Tibial artery (tissue), 4 donors: ENCODE results near the gene MYPOP.

Experiments
- DNase-seq, 2 donors: peaks; one replicate each; pipeline ENCODE4 v3.0.0-alpha.2; 2019
- H3K27ac ChIP-seq, 2 donors: fragments of 200-600 bp; sonication (generic) in 1 of 2; 1 replicate in 1 of 2; 2 replicates in 1 of 2; pipeline ENCODE4 v1.5.1; 2018 to 2019; ENCODE audit warnings: mild to moderate bottlenecking in 1 of 2
- H3K27me3 ChIP-seq, 2 donors: fragments of 200-600 bp; sonication (generic) in 1 of 2; one replicate each; pipeline versions ENCODE4 v1.5.1 to v1.6.0; 2016 to 2019
- H3K36me3 ChIP-seq, 3 donors: fragments of 200-600 bp; sonication (generic) in 2 of 3; one replicate each; pipeline ENCODE4 v1.5.1; 2016 to 2019; ENCODE audit warnings: mild to moderate bottlenecking in 2 of 3
- H3K4me1 ChIP-seq, 4 donors: fragments of 200-600 bp; sonication (generic) in 2 of 4; 1 replicate in 3 of 4; 2 replicates in 1 of 4; pipeline ENCODE4 v1.5.1; 2016 to 2019
- H3K4me3 ChIP-seq, 2 donors: fragments of 200-600 bp; sonication (generic) in 1 of 2; 1 replicate in 1 of 2; 2 replicates in 1 of 2; pipeline ENCODE4 v1.5.1; 2018 to 2019; ENCODE audit warnings: mild to moderate bottlenecking in 2 of 2
- H3K9me3 ChIP-seq, 3 donors: fragments of 200-600 bp; sonication (generic) in 1 of 3; one replicate each; pipeline ENCODE4 v1.5.1; 2016 to 2019
- intact Hi-C: fragments of 100-400 bp; cut with DNase I; formaldehyde crosslinking; loops from one replicate; pipeline ENCODE4 v1.15.0; 2023; ENCODE audit warnings: low total_unique reads
- TF ChIP-seq, protein P1 (sequence below), 2 experiments: fragments of 200-600 bp in 1 of 2; fragments of 450-650 bp in 1 of 2; IDR thresholded peaks; one replicate each; pipeline ENCODE4 v1.5.1; 2017 to 2019; ENCODE audit warnings: antibody characterized with exemption in 2 of 2, mild to moderate bottlenecking in 1 of 2, moderate library complexity in 1 of 2

MYPOP gene

DNA sequence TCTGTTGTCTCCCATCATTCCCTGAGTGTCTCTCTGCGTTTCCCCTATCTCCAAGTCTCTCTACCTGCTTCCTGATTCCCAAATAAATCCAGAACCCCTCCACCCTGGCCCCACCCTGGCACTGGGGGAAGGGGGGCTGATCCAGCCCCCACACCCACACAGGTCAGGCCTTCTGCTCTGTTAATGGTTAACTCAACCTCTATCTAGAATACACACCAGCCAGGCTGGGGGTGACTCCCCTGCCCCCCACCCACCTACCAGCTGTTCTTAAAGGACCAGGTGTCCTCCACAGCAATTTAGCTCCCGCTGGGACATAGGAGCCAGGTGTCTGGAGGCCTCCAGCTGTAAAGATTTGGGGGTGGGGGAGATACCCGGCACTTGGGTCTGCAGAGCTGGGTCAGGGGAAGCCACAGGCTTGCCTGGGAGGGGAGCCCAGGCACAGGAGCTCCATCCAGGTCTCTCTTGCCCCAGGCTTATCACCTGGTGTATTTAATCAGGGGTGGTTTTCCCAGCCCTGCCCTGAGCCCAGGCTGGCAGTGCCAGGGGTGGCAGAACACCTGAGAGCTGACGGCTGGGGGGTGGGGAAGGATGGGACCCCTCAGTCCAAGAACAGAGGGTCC is 20.4 kb downstream of the MYPOP start:
- DNase-seq = no peak
- intact Hi-C loops = loop anchor here (2.0 to 10.0 kb wide), 3 partner anchors 39 to 133 kb away; partner anchors contain the start of gene RSPH6A
- no peaks in the 10 kb centered on the region for H3K9me3 ChIP-seq
- no peaks in the 10 kb centered on the region for H3K27me3 ChIP-seq
- no peak overlapping the region for H3K4me3 ChIP-seq
- H3K27ac ChIP-seq = no peak overlapping the region
- H3K36me3 ChIP-seq = peaks cover 5 to 14% (median 13%) of the 10 kb centered on the region in 3 donors
- peaks cover 3 to 57% (median 39%) of the 10 kb centered on the region in 4 donors for H3K4me1 ChIP-seq
- TF ChIP-seq, protein P1, sequence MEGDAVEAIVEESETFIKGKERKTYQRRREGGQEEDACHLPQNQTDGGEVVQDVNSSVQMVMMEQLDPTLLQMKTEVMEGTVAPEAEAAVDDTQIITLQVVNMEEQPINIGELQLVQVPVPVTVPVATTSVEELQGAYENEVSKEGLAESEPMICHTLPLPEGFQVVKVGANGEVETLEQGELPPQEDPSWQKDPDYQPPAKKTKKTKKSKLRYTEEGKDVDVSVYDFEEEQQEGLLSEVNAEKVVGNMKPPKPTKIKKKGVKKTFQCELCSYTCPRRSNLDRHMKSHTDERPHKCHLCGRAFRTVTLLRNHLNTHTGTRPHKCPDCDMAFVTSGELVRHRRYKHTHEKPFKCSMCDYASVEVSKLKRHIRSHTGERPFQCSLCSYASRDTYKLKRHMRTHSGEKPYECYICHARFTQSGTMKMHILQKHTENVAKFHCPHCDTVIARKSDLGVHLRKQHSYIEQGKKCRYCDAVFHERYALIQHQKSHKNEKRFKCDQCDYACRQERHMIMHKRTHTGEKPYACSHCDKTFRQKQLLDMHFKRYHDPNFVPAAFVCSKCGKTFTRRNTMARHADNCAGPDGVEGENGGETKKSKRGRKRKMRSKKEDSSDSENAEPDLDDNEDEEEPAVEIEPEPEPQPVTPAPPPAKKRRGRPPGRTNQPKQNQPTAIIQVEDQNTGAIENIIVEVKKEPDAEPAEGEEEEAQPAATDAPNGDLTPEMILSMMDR (IDR thresholded peaks at IDR 0.05) = no peak

DNA sequence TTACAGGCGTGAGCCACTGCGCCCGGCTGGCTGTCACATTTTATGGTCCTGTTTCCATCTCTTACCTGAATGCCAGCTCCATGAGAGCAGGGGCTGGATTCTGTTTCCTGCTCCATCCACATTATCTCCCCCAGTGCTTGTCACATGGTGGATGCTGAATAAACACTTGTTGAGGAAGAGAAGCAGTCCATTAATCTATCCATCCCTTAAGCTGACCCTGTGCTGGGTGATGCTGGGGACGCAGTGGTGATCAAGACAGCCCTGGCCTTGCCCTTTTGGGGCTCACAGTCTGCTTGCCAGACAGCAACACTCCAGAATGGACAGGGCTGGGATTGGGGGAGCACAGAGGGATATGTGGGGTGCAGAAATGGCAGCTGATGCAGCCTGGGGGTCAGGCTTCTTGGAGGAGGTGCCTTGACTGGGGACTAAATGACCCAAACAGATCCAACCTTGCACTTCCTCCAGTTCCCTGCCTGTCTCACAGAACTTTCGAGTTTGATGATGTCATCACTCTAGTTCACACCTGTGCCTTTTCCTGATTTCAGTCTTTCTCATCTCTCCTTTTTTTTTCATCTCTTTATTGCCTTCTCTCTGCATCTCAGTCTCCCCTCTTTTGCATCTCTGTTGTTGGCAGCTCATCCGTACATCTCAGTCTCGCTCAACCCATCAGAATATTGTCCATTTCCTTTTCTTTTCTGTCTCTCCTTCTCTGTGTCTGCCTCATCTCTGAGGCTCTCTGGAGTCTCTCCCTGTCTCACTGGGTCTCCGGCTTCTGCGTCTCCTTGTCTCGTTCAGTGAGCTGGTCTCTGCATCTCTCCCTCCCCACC is 21.1 kb downstream of the MYPOP start:
- no peaks in the 10 kb centered on the region for H3K27me3 ChIP-seq
- no peak overlapping the region for H3K27ac ChIP-seq
- H3K4me3 ChIP-seq = no peak overlapping the region
- peaks cover 5 to 14% (median 13%) of the 10 kb centered on the region in 3 donors for H3K36me3 ChIP-seq
- intact Hi-C loops = loop anchor here (2.0 to 10.0 kb wide), 3 partner anchors 40 to 134 kb away; partner anchors contain the start of gene RSPH6A
- TF ChIP-seq, protein P1 (IDR thresholded peaks at IDR 0.05) = no peak
- H3K9me3 ChIP-seq = no peaks in the 10 kb centered on the region
- no peak for DNase-seq
- peaks cover 3 to 61% (median 43%) of the 10 kb centered on the region in 4 donors for H3K4me1 ChIP-seq

DNA sequence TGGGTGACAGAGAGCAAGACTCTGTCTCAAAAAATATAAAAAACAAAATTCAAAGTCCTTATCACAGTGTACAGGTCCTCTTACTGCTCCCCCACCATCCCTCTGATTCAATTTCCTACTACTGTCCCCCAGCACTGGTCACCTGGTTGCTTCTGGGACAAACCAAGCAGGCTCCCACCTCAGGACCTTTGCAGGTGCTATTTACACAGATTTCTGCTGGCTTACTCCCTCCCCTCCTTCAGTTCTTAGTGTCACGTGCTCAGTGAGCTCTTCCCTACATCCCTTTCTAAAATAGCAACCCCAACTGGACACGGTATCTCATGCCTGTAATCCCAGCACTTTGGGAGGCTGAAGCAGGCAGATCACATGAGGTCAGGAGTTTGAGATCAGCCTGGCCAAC is 22.4 kb downstream of the MYPOP start:
- no peaks in the 10 kb centered on the region for H3K27me3 ChIP-seq
- H3K36me3 ChIP-seq = peaks cover 5 to 14% (median 12%) of the 10 kb centered on the region in 3 donors
- peaks cover 1 to 57% (median 37%) of the 10 kb centered on the region in 4 donors for H3K4me1 ChIP-seq
- intact Hi-C loops = loop anchor here (2.0 to 10.0 kb wide), 3 partner anchors 41 to 135 kb away; partner anchors contain the start of gene RSPH6A
- TF ChIP-seq, protein P1 (IDR thresholded peaks at IDR 0.05) = no peak
- H3K27ac ChIP-seq = no peak overlapping the region
- H3K9me3 ChIP-seq = no peaks in the 10 kb centered on the region
- H3K4me3 ChIP-seq = no peak overlapping the region
- DNase-seq = no peak

DNA sequence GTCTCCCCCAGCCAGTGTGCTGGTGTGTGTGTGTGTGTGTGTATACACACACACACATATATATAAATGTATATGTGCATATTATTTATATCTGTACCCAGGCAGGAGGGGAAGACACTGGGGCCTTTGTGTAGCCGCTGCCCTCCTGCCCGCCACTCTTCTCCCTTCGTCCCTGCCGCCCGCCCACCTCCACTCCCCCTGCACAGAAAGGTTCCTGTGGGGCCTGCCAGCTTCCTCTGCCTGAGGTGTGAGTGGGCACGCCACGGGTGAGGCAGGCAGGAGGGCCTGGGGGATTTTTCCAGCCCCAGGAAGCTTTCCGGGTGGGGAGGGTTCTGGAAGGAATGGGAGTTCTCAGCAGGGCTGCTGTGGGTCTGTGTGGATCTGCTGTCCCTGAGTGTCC is 23.4 kb downstream of the MYPOP start:
- H3K9me3 ChIP-seq = no peaks in the 10 kb centered on the region
- no peak overlapping the region for H3K27ac ChIP-seq
- TF ChIP-seq, protein P1 (IDR thresholded peaks at IDR 0.05) = no peak
- peaks cover under 1 to 5% (median 3%) of the 10 kb centered on the region in 3 donors for H3K36me3 ChIP-seq
- DNase-seq = no peak
- H3K4me1 ChIP-seq = peaks cover 0 to 48% (median 28%) of the 10 kb centered on the region in 4 donors
- intact Hi-C loops = no loop called here
- H3K27me3 ChIP-seq = no peaks in the 10 kb centered on the region
- H3K4me3 ChIP-seq = no peak overlapping the region

DNA sequence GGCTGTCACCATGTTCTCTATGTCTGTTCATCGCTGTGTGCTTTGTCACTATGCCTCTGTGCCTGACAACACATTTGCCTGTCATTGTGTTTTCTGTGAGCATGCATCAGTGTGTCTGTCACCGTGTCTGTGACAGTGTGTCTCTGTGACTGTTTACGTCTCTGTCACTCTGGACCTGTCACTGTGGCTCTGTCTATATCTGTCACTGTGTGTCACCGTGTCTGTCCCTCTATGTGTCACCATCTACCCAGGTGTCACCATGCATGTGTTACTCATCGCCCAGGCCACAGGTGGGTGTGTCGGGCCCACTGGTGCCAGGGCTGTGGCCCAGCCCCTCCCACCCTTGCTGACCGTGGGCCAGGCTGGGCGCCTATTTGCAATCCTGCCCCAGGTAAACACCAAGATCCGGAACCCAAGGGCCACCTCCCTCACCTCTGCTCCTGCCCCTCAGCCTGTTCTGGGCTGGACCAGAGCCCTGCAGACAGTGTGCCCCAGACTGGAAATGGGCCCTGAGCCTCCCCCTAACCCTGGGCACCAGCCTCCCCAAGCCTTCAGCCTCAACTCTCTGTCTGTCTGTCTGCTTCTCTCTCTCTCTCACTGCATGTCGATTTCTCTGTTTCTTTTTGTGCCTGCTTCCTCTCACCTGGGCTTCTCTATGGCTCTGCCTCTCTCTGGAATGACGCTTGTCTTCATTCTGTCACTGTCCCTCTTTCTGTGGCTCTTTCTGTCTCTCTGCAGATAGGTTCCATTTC is 24.2 kb downstream of the MYPOP start:
- intact Hi-C loops = no loop called here
- TF ChIP-seq, protein P1 (IDR thresholded peaks at IDR 0.05) = no peak
- H3K4me3 ChIP-seq = no peak overlapping the region
- peaks cover 0 to 39% (median 20%) of the 10 kb centered on the region in 4 donors for H3K4me1 ChIP-seq
- H3K27ac ChIP-seq = no peak overlapping the region
- no peaks in the 10 kb centered on the region for H3K9me3 ChIP-seq
- no peak for DNase-seq
- H3K36me3 ChIP-seq = no peaks in the 10 kb centered on the region
- no peaks in the 10 kb centered on the region for H3K27me3 ChIP-seq
